Subcutaneous abdominal adipose tissue (tissue), 5 donors: Measurements from ENCODE around the gene CDH22.
A peak's percentile ranks its signal among the peaks of the same experiment; 100 is the strongest.

ENCODE experiments used
- H3K27ac ChIP-seq: one replicate; pipeline ENCODE4 v1.7.0; 2013; ENCODE audit warnings: low read depth, mild to moderate bottlenecking, inconsistent platforms, low read length, moderate library complexity
- H3K27me3 ChIP-seq, 5 donors: one replicate each; pipeline ENCODE4 v1.7.0; 2013; ENCODE audit warnings: low read length in 5 of 5, inconsistent platforms in 1 of 5; ENCODE audit not compliant: control insufficient read depth in 5 of 5, insufficient read depth in 4 of 5
- H3K36me3 ChIP-seq, 5 donors: one replicate each; pipeline ENCODE4 v1.7.0; 2013; ENCODE audit warnings: low read length in 5 of 5; ENCODE audit not compliant: control insufficient read depth in 5 of 5, insufficient read depth in 5 of 5
- H3K4me1 ChIP-seq, 5 donors: one replicate each; pipeline ENCODE4 v1.7.0; 2013; ENCODE audit warnings: low read length in 5 of 5, mild to moderate bottlenecking in 3 of 5, moderate library complexity in 1 of 5; ENCODE audit not compliant: control insufficient read depth in 5 of 5, insufficient read depth in 5 of 5
- H3K4me3 ChIP-seq, 5 donors: one replicate each; pipeline ENCODE4 v1.7.0; 2013; ENCODE audit warnings: low read length in 5 of 5, low read depth in 1 of 5
- H3K9ac ChIP-seq, 5 donors: one replicate each; pipeline ENCODE4 v1.7.0; 2013; ENCODE audit warnings: low read length in 5 of 5, mild to moderate bottlenecking in 4 of 5, moderate library complexity in 3 of 5
- H3K9me3 ChIP-seq, 5 donors: one replicate each; pipeline ENCODE4 v1.7.0; 2013; ENCODE audit warnings: low read length in 5 of 5; ENCODE audit not compliant: control insufficient read depth in 5 of 5
- donor health status: healthy.
- donor health status: healthy.
- donor health status: healthy.
- donor health status: healthy.
- donor health status: healthy.

CDH22 gene

GRCh38 chr20:46213946-46214823 lies 94.1 kb downstream of the CDH22 start:
- peaks cover 0 to 9% (median 4%) of the 10 kb centered on the region in 5 donors for H3K4me1 ChIP-seq
- H3K27me3 ChIP-seq, result peaks cover 16 to 47% (median 34%) of the 10 kb centered on the region in 5 donors
- no peaks in the 10 kb centered on the region for H3K36me3 ChIP-seq
- no peak overlapping the region for H3K4me3 ChIP-seq
- H3K9me3 ChIP-seq, result no peaks in the 10 kb centered on the region
- H3K9ac ChIP-seq, result no peak overlapping the region
- peak overlapping the region; percentile 11 for H3K27ac ChIP-seq

GRCh38 chr20:46212876-46213275 lies 95.4 kb downstream of the CDH22 start:
- H3K27ac ChIP-seq, result no peak overlapping the region
- no peak overlapping the region for H3K4me3 ChIP-seq
- peaks cover 11 to 44% (median 39%) of the 10 kb centered on the region in 5 donors for H3K27me3 ChIP-seq
- H3K4me1 ChIP-seq, result peaks cover 0 to 9% (median 4%) of the 10 kb centered on the region in 5 donors
- no peaks in the 10 kb centered on the region for H3K36me3 ChIP-seq
- no peaks in the 10 kb centered on the region for H3K9me3 ChIP-seq
- no peak overlapping the region for H3K9ac ChIP-seq

- Histone ChIP-seq H3K27me3 (peaks cover 11 to 44% (median 42%) of the 10 kb centered on the region in 5 donors), H3K36me3 (no peaks in the 10 kb centered on the region), H3K4me3 (no peak overlapping the region), H3K27ac (no peak overlapping the region), H3K9ac (no peak overlapping the region), H3K4me1 (peaks cover 0 to 10% (median 4%) of the 10 kb centered on the region in 5 donors), H3K9me3 (no peaks in the 10 kb centered on the region)
These were observed 96.0 kb downstream of the CDH22 start for GRCh38 chr20:46212252-46212651.

- no peak overlapping the region for H3K27ac ChIP-seq
- peaks cover 1 to 13% (median 5%) of the 10 kb centered on the region in 5 donors for H3K4me1 ChIP-seq
- no peaks in the 10 kb centered on the region for H3K36me3 ChIP-seq
- no peak overlapping the region for H3K9ac ChIP-seq
- H3K27me3 ChIP-seq, result peaks cover 11 to 39% (median 36%) of the 10 kb centered on the region in 5 donors
- H3K4me3 ChIP-seq, result no peak overlapping the region
- no peaks in the 10 kb centered on the region for H3K9me3 ChIP-seq
These were observed 97.0 kb downstream of the CDH22 start for GRCh38 chr20:46211331-46211722.

- Histone ChIP-seq H3K9ac (no peak overlapping the region), H3K4me3 (no peak overlapping the region), H3K27me3 (peaks cover 7 to 35% (median 32%) of the 10 kb centered on the region in 5 donors), H3K4me1 (peaks cover 1 to 15% (median 10%) of the 10 kb centered on the region in 5 donors), H3K27ac (no peak overlapping the region), H3K9me3 (no peaks in the 10 kb centered on the region), H3K36me3 (no peaks in the 10 kb centered on the region)
These were observed 97.5 kb downstream of the CDH22 start for GRCh38 chr20:46210672-46211330.

- Histone ChIP-seq H3K9ac (no peak overlapping the region), H3K27ac (no peak overlapping the region), H3K9me3 (no peaks in the 10 kb centered on the region), H3K36me3 (no peaks in the 10 kb centered on the region), H3K4me3 (no peak overlapping the region), H3K27me3 (peaks cover 5 to 35% (median 32%) of the 10 kb centered on the region in 5 donors), H3K4me1 (peaks cover 5 to 22% (median 17%) of the 10 kb centered on the region in 5 donors)
These were observed 98.2 kb downstream of the CDH22 start for GRCh38 chr20:46209930-46210671.

- Histone ChIP-seq H3K36me3 (no peaks in the 10 kb centered on the region), H3K4me1 (peaks cover 5 to 36% (median 30%) of the 10 kb centered on the region in 5 donors), H3K4me3 (no peak overlapping the region), H3K27me3 (peaks cover 15 to 38% (median 30%) of the 10 kb centered on the region in 5 donors), H3K9ac (no peak overlapping the region), H3K27ac (no peak overlapping the region), H3K9me3 (no peaks in the 10 kb centered on the region)
These were observed 100.5 kb downstream of the CDH22 start for GRCh38 chr20:46207793-46208192.

- Histone ChIP-seq H3K27me3 (peaks cover 15 to 34% (median 31%) of the 10 kb centered on the region in 5 donors), H3K27ac (peak overlapping the region; percentile 11), H3K9me3 (no peaks in the 10 kb centered on the region)
These were observed 101.2 kb downstream of the CDH22 start for GRCh38 chr20:46206992-46207549.

GRCh38 chr20:46206025-46206424 lies 102.3 kb downstream of the CDH22 start:
- peaks cover 22 to 38% (median 33%) of the 10 kb centered on the region in 5 donors for H3K27me3 ChIP-seq
- H3K27ac ChIP-seq, result no peak overlapping the region
- no peak overlapping the region for H3K4me3 ChIP-seq
- H3K4me1 ChIP-seq, result peaks cover 5 to 41% (median 34%) of the 10 kb centered on the region in 5 donors
- H3K9ac ChIP-seq, result no peak overlapping the region
- no peaks in the 10 kb centered on the region for H3K36me3 ChIP-seq
- H3K9me3 ChIP-seq, result no peaks in the 10 kb centered on the region

More at GRCh38 chr20:46206992-46207549, 101.2 kb downstream of the CDH22 start:
- H3K36me3 ChIP-seq, result no peaks in the 10 kb centered on the region
- no peak overlapping the region for H3K4me3 ChIP-seq
- H3K9ac ChIP-seq, result no peak overlapping the region
- peaks cover 5 to 39% (median 33%) of the 10 kb centered on the region in 5 donors for H3K4me1 ChIP-seq
